ENCODE results near the gene RIPOR2.
"Not testable (repeated sequence)": the region's sequence is repeated elsewhere in the genome, so short reads cannot be mapped to it uniquely, and the experiment has no call there.

RIPOR2 gene

DNA sequence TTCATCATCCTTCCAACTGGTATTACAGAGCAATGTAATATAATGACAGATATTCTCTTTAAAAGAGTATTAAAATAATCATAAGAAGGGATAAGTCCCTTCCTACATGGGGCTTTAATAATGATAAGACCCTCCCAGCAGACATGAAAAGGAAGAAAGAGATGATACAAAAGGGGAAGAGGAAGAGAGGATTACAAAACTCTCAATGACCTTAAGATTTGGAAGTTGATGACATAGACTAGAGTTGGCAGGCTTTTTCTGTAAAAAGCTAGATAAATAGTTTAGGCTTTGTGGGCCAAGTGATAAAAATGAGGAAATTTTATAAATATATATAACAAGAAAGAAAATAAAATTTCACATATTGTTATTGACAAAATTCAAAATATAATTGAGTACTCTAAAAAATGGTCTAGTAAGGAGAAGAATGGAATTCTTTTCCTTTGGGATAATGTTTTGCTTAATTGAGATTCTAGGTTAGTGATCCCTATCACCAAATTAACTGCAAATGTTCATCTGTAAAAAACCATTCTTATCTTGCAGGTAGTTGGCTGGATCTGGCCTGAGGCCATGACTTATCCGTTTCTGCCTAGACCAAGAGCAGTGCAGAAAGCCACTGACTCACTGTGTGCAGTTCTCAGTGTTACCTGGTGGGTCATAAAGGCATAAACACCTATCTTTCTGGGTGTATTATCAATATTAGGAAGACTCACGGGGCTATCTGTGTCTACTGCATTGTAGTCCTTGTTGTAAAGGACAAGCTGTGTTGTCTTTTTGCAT is 11.0 kb downstream of the RIPOR2 start:
- DNase-seq: no peak

DNA sequence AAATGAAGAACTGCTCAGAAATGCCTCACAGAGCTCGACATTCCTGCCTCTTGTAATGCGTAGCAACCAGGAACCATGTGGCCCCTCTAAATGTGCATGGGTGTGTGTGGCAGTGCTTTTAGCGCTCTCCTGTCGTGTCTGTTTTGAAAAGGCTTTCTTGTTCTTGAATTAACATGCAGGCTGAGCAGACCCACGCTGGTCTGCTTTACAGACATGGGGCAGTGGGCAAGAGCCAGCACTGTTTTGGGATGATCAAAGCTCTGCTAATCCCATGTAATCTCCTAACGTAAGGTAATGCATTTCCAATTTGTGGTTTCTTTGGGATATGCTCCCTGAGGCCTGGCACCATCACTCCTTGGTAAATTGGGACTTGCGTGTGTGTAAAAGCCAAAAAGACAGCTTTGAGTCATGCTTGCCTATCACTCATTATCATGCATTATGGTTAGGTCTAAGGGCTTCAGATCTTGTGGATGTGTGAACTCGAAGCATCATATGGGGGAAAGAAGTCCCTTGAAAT is 11.8 kb downstream of the RIPOR2 start:
- peak; percentile 25 for DNase-seq

DNA sequence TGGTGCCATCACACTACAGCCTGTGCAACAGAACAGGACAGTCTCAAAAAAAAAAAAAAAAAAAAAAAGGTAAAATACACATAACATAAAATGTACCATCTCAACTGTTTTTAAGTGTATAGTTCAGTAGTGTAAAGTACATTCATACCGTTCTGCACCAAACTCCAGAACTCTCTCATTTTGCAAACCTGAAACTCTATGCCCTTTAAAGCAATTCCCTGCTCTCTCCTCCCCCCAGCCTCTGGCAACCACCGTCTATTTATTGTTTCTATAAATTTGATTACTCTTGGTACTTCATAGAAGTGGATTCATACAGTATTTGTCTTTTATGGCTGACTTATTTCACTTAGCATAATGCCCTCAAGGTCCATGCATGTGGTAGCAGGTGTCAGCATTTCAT is 12.9 kb downstream of the RIPOR2 start:
- DNase-seq: no peak

DNA sequence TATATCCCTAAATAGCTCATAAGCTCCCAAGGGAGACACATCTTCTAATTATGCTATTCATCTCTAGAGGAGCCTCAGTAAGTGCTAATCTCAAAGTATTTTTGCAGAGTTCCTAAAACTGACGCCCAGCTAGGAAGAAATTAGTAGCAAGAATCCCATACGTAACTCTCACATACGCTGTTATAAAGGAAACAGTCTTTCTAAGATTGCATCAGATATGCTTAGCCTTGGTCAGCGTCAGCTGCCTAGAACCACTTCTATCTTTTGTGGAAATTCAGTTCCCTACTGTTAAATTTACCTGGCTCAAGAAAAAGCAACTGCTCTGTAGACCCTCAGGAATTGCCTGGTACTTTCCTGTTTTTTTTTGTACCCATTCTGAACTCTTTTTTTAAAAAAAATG is 13.6 kb downstream of the RIPOR2 start:
- no peak for DNase-seq

DNA sequence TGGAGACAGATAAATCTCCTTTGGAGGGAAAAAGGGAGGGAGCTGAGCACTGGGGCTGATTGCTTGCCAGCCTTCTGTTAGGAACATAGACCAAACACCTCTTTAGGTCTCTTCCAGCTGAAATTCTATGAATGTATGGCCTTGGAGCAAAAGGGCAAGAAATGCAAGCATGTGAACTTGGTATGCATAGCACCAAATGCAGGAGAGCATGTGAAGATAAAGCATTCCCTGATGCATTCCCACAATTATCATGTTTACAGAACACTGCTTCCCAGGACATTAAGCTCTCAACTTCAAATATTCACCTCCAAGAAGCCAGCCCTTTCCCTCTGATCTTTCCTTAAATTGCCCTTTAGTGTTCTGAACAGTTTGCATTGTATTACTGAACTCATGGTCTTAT is 15.6 kb downstream of the RIPOR2 start:
- no peak for DNase-seq

DNA sequence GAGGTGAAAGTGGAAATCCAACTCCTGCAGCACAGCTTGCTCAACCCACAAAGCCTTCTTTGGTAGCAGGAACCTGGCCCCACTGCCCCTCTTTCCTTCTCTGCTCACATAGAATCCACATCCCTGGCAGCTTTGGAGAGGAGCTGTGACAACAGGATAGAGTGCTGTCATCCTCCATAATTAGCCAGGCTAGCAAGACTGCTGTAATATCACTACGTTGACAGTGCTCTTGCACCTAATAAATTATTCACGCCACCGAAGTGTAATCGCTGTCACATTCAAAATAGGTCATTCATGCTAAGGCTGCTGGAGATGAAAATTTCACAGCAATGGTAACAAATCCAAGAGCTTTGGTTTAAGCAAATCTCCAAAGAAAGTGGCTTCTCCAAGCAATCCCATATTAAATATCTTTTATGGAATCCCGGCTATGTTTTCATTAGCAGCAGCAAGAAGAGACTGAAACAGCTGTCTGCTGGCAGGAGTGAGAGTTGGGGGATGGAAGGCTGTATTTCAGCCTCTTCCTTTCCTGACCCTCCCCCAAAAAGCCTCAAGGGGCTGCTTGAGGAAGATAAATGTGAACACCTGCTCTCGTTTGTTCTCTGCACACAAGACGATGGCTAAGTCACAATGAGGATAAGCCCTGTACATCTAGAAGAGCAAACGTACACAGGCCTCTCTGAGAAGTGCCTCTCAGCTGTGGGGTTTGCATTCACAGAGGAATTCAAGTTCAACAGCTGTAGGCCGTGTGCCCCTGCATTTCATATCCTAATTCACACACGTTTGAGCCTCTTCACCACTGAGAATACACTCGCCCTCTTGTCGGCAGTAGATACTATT is 16.5 kb downstream of the RIPOR2 start:
- no peak for DNase-seq

DNA sequence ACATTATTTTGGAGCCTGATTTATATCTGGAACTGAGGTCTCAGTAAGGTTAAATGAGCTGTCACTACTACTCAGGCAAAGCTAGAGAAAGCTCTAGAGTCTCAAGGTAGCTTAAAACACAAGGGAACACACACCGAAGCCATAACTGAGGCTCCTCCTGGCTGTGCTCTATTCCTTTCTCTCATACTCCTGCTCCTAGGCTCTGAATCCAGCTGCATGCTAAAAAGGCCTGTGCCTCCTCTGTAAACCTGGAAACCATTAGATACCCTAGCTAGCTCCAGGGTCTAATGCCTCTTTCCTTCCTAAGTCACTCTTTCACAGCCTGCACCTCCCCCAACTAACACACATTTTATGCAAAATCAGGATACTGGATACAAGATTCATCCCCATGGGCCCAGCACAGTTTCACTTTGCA is 17.1 kb downstream of the RIPOR2 start:
- no peak for DNase-seq

DNA sequence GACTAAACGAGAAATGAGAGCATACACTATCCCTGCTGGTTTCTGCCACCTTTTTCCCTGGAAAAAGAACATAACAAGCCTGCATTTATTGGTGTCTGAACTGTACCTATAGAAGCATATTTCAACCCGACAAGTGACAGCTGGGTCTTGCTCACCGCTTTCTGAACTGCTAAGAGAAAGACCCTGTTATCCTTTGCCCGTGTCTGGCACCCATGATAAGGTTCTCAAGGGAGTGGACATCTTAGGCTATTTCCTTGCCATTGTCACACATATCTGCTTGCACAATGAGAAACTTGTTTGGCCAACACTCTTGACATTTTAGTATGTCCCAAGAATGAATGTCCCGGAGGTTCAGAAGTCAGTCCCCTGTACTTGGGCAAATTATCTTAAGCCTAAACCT is 19.3 kb downstream of the RIPOR2 start:
- DNase-seq: no peak

DNA sequence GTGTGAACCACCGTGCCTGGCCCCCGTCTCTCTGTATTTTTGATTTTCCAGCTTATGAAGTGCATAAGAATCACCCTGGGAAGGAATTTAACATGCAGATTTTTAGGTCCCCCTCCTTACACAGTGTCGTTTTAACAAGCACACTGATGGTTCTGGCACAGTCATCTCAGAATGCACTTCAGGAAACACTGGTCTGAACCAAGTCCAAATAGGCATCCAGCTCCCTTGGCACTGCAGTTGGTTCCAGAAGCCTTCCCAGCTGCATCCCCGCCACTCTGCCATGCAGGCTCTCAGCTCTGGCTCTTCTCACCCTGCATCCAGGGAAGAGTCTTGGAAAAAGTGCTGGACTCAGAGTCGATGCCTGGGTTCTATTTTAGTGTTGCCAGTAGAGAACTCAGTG is 20.1 kb downstream of the RIPOR2 start:
- DNase-seq: no peak

DNA sequence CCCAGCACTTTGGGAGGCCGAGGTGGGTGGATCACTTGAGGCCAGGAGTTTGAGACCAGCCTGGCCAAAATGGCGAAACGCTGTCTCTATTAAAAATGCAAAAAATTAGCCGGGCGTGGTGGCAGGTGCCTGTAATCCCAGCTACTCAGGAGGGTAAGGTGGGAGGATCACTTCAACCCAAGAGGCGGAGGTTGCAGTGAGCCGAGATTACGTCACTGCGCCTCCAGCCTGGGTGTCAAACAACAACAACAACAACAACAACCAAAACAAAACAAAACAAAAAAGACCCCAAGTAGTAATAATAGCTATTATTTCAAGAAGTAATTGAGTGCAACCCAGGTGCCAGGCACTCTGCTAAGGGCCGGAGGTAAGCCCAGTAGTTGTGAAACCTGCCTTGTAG is 21.7 kb downstream of the RIPOR2 start:
- DNase-seq: not testable (repeated sequence)

DNA sequence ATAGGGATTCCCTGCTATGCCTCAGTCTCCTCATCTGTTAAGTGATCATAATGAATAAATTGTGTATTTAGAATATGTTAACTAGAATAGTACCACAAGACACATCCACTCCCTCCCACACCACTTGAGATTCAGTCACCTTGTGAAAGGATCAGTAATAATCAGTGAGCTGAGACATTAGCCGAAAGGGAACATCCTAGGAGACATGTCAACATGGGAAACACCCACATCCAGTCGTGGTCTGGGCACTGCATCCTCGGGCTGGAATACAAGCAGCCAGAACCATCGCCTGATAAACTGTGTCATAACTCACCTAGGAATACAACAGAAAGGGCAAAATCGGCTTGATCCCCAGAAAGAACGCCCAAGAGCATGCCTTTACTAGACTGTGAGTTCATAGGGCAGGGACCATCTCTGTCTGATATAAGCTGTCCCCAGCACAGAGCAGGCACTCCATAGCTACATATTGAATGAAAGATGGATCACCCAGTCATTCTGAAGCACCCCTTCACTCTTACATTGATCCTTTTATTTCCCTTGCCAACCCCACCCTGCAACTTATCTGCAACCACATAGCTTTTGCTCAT is 23.9 kb downstream of the RIPOR2 start:
- DNase-seq: no peak

DNA sequence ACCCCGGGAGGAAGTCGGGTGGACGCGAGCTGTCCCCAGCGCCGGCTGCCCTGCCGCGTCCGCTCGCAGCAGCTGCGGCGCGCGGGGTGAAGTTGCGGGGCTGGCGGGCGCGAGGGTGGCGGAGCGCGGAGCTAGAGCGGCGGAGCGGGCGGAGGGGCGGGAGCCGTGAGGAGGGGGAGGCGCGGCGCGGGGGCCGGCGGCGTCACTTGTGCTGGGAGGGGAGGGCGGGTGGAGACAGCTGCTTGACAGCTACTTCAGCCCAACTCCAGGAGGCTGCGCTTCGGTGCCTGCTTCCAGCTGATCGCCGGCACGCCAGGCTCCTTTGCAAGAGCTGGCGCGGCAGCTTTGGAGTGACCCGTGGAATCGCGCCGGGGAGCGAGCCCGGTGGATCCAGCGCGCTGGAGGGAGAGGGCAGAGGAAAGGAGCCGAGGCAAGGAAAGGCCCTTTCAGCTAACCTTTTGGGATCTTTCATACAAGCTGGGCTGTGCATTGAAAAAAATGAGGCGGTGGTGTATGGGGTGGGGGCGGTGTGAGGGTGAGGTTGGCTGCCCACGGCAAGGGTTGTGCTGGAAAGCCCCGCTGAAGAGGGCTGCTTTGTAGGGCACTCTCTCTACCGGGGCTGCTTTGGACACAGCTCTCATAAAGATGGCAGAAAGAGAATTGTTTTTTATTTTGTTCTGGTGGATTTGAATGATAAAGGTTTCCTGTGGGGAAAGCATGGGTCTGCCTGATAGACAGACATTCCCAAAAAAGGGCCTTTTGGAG is 24.6 kb downstream of the RIPOR2 start:
- DNase-seq: peak; percentile 67

DNA sequence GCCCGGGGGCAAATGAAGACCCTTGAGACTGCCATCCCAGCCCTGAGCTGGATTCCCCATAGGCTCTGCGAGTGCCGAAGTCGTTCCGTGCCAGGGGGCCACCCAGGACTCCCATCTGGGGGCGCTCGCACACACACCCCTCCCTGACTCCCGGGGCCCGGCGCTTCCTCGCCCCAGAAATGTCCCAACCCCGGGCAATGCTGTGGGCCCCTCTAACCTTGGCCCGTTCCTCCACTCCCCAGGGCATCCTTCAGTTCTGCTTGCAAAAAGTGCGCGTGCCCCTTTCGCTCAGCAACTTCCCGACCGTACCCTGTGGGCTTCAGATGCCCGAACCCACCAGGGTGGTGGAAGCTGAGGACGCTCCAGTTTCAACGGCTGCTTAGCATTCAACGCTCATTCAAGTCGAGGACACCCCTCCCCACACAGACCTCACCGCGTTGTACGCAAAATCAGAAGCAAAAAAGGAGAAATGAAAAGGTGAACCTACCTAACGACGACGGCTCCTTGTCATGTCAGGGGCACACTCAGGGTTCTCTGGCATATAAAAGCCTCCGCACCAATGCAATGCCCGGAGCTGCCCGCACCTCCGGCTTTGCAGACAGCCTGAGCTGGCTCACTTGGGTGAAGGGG is 25.3 kb downstream of the RIPOR2 start:
- DNase-seq: peak; percentile 38

DNA sequence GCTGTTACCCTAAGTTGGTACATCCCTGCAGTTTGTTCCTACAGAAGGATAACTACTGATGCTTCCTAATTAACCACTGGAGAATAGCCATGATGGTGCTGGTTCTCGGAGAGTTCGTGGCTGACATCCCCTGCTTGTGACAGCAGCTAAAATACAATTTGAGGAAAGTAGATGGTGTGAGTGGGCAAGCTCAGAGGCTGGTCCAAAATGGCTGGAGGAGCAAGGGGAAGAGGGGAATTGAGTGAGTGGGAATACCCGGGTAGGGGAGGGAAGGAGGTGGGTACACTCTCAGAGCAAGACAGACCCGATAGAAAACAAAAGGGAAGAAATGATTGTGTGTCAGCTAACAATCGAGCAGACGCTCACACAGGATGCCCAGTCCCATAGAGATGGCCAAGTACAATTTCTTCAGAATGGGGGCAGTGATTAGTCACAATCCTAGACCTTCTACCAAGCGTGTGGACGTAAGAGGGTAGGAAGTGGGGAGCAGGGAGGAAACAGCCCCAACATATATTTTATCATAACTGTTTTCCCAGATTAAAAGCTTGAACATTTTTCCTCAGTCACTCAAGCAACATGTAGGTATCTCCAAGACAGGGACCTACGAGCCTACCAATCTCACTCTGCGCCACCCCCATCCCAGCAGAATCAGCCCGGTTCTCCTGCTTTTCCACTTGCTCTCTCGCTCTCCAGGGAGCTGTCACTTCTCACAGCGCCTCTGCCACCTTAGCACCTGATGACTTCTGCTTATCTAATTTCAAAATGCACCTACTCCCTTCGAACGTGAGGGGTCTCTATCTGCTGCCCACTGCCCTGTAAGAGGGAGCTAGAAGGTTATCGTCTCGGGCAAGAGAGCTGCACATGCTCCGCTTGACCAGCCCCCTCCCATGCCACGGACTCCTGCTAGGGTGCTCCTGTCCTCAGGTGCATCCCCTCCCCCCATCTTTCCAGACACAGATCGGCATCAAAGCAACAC is 26.2 kb downstream of the RIPOR2 start:
- no peak for DNase-seq

DNA sequence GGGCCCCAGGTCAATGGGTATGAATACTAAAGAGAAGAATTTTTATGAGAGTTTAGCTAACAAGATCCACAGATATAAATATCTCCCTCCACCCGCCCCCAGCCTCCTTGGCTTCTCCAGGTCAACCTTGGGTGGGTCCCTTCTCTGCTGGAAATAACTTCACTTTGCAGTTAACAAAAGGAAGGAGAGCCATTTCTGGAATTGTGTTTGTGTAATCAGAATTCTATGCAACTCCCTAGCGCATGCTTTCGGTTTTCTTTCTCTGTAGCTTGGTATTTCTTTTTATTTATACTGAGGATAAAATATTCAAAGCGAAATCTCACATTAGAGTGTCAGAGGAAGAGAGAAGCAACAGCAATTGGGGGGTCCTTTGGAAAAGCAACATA is 27.1 kb downstream of the RIPOR2 start:
- DNase-seq: no peak

DNA sequence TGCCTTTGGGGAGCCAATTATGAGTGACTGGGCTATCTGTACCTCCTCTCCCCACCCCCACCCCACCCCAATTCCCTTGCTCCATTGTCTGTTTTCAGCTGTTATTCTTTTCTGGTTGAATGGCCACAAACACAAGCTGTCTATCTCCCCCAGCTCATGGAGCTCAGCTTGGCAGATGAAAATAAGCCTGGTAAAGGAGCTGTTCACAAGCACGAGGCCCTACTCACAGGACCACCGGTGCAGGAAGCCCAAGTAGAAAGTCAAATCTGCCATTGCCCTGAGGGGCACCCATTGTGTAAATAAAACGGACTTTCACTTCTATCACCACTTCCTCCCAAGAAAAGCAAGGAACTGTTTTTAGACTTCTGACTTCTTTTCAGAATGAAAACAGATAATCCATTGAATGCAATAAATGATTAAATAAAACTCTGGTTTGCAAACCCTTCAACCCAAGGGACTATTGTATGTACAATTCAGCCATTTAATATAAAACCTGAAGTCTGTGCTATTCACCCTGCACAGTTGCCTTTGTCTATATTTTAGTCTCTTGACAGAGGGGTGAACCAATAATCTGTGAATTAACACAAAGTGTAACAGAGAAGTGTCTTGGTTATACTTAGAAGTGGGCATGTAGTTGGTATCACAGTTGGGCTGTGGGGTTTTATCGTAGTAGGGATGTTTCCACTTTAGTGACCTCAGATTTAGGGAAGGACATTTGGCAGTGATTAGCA is 27.7 kb downstream of the RIPOR2 start:
- no peak for DNase-seq

DNA sequence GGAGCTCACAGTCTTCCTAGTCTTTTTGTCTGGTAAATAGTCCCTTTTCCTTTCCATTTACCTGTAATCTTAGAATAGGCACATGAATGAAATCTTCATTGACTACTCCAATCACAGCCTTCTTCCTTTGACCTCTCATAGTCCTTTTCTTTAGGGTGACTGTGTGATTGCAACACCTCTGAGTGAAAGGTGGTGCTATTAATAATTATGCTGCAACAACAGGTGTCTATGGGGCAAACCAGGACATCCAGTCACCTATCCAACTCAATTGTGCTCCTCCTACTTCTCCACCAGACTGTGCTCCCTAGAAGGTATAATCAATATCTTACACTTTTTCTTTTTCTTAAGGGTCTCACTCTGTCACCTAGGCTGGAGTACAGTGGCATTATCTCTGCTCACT is 29.4 kb downstream of the RIPOR2 start:
- no peak for DNase-seq

DNA sequence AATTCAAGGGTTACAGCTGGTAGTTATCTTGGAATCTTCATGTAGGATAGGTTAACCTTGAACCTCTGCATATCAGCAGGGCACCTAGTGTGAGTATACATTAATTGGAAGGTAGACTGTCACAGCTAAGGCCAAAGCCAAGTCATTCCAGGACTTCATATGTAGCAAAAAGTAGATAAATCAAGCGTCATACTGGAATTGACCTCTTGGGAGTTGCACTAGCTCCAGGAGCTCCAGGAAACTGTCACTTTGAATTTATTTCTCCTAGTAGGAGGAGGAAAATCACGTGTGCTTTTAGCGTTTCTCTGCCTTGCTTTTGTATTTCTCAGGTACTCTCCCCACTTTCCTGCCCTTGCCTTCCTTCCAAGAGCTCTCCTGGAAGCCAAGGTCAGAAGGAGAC is 30.3 kb downstream of the RIPOR2 start:
- no peak for DNase-seq

DNA sequence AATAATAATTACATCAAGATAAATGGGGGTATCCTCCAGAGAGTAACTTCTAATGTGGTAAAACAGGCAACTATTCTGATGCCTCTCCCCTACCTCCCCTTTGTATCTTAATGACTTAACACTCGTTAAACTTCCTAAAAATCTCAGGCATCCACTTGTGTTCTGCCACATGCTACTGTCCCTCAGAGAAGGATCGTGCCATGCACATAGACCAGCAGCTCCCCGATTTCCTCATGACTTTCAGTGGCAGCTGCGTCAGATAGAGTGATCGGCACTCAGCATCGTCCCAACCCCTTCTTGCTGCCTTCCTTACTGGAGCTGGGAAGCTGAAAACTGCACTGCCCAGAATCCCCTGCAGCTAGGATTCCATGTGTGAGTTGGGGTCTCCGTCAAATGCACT is 32.1 kb downstream of the RIPOR2 start:
- no peak for DNase-seq

DNA sequence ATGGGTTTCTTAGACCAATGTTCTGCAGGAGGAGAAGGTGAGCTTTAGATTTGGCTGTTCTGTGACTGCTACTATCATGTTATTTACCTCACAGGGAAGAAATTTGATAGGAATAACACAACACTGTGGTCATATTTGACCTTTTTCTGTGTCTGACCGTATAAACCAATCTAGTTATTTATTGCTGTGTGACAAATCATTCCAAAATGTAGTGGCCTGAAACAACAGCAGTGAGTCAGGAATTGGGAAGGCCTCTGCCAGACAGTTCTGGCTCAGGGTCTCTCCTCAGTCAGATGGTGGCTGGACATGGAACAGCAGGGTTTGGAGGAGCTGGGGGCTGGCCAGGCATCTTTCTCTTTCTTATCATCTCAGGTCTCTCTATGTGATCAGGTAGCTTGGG is 33.0 kb downstream of the RIPOR2 start:
- DNase-seq: no peak
